ENCODE measurements around the gene DUSP9. TPM values are rescaled to one million over a fixed set of nuclear protein-coding genes. Genes with fewer than 3 reads are reported as not detected.

The DUSP9 gene
- total RNA-seq, 6 experiments from 2014 or later, result 0.33 to 3.9 (median 0.69) TPM

DNA sequence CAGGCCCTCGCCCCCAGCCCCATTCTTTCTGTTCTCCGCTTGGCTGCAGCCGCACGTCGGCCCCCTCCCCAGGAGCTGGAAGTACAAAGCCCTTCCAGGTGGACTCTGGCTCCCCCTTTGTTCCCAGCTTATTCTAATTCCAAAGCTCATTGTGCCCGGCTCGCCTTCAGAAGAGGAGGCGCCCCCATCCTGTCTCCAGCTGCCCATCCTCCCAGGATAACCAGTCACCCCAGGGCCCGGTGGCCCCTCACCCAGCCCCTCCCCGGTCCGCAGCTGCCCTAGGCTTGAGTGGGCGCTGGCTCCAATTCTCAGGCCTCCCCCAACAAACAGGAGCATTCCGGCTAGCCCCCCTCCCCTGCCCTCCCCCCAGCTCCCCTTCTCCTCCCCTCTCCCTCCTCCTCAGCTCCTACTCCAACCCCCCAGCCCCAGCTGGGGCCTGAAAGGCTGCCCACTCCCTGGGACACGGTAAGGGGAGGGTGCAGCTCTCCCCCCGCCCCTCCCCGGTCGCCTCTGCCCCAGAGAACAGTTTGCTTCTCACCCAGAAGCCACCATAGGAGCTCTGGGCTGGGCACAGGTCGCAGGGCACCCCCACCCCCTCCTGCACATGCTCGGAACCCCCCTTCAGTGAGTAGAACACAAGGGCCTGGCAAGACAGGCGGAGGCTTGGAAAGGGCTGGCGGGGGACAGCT lies 37.6 kb downstream of the DUSP9 start:
- intact Hi-C loops (cut with DNase I), result no loop called here
- TF ChIP-seq POLR2A (IDR thresholded peaks at IDR 0.05), result no peak
- TF ChIP-seq, protein P1, sequence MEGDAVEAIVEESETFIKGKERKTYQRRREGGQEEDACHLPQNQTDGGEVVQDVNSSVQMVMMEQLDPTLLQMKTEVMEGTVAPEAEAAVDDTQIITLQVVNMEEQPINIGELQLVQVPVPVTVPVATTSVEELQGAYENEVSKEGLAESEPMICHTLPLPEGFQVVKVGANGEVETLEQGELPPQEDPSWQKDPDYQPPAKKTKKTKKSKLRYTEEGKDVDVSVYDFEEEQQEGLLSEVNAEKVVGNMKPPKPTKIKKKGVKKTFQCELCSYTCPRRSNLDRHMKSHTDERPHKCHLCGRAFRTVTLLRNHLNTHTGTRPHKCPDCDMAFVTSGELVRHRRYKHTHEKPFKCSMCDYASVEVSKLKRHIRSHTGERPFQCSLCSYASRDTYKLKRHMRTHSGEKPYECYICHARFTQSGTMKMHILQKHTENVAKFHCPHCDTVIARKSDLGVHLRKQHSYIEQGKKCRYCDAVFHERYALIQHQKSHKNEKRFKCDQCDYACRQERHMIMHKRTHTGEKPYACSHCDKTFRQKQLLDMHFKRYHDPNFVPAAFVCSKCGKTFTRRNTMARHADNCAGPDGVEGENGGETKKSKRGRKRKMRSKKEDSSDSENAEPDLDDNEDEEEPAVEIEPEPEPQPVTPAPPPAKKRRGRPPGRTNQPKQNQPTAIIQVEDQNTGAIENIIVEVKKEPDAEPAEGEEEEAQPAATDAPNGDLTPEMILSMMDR (IDR thresholded peaks at IDR 0.05), result no peak
- peak in 1 of 3 donors; percentile 43 for DNase-seq

DNA sequence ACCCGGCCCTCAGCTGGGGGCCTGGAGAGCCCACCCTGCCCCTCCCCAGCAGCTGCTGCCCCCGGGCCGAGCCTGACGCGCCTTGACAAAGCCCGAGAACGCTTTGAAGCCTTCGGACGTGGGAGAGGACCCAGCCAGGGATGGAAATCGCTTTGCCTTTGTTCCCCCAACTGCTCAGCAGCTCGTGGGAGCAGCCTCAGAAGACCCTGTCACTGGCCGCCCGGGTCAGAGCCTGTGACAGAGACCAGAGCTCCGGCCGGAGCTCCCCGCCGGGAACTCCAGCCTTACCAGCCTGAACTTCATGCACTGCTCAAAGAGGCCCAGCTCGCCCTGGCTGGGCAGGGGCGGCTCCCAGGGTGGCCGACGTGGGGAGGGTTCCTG lies 38.1 kb downstream of the DUSP9 start:
- no peaks in the 10 kb centered on the region for H3K27me3 ChIP-seq
- intact Hi-C loops (cut with DNase I), result no loop called here

More for the DNA sequence above, 37.6 kb downstream of the DUSP9 start:
- Histone ChIP-seq H3K27ac (no peak overlapping the region), H3K27me3 (no peaks in the 10 kb centered on the region), H3K4me3 (no peak overlapping the region), H3K36me3 (no peaks in the 10 kb centered on the region), H3K4me1 (no peaks in the 10 kb centered on the region), H3K9me3 (no peaks in the 10 kb centered on the region)
- WGBS (ENCODE audit: insufficient coverage, low coverage, low lambda C conversion rate, missing lambda C conversion rate), result 39% methylated on average over 14 of the region's 21 CpGs
- no peak for ATAC-seq

DNA sequence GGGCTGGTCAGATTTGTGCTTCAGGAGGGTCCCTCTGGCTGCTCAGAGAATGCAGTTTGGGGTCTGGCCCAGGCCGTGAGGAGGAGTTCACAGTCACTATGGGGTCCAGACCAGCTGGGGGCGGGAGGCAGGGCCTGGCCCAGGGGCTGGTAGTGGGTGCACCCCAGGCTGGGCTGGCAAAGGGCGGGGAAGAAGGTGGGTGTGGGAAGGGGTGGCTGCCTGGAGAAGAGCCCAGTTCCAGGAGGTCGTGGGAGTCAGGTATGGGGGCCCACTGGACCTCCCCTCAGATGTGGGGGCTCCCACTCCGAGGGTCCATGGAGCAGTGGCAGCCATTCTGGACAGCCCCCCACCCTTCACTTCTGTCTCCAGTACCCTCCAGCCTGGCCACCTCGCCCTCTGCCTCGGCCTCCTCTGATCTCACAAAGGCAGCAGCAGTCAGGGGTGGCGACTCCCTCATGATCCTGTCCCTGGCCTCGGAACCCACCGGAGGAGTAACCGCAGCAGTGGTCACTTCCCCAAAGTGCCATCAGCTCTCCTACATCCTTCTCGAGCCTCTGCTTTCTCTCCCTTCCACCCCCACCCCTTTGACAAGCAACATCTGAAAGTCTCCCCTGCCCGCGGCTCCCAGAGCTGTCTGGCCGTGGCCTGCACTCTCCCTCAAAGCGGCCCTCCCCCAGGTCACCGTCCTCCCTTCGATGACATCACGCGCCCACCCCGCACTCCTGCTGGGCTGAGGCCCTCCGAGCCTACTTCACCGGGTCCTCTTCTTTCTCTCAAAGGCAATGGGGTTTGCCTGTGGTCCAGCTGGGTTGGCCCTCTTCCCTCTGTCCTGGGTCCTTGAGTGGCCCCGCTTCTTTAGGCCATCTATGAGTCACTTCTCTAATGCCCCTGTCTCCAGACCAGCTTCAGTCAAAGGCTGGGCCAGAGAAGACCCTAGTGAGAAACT lies 39.0 kb downstream of the DUSP9 start:
- Histone ChIP-seq H3K9me3 (no peaks in the 10 kb centered on the region), H3K36me3 (no peaks in the 10 kb centered on the region), H3K4me3 (no peak overlapping the region), H3K4me1 (no peaks in the 10 kb centered on the region), H3K27ac (no peak overlapping the region), H3K27me3 (no peaks in the 10 kb centered on the region)
- TF ChIP-seq, protein P1 (IDR thresholded peaks at IDR 0.05), result no peak
- no peak for TF ChIP-seq POLR2A (IDR thresholded peaks at IDR 0.05)
- WGBS (ENCODE audit: insufficient coverage, low coverage, low lambda C conversion rate, missing lambda C conversion rate), result 62% methylated on average over 13 of the region's 24 CpGs
- intact Hi-C loops (cut with DNase I), result no loop called here
- DNase-seq (peak in 2 of 3 donors; percentile 17 to 43), ATAC-seq (no peak)

More for the DNA sequence above, 38.1 kb downstream of the DUSP9 start:
- Histone ChIP-seq H3K4me1 (no peaks in the 10 kb centered on the region), H3K27ac (no peak overlapping the region), H3K36me3 (no peaks in the 10 kb centered on the region), H3K4me3 (no peak overlapping the region), H3K9me3 (no peaks in the 10 kb centered on the region)
- ATAC-seq (no peak), DNase-seq (peak in 1 of 3 donors; percentile 47)
- 26% methylated on average over 7 of the region's 21 CpGs for WGBS (ENCODE audit: insufficient coverage, low coverage, low lambda C conversion rate, missing lambda C conversion rate)
- no peak for TF ChIP-seq POLR2A (IDR thresholded peaks at IDR 0.05)
- TF ChIP-seq, protein P1 (IDR thresholded peaks at IDR 0.05), result no peak

GRCh38 chrX:153686711-153687110 lies 39.7 kb downstream of the DUSP9 start:
- H3K4me3 ChIP-seq, result no peak overlapping the region
- no peaks in the 10 kb centered on the region for H3K27me3 ChIP-seq
- TF ChIP-seq POLR2A (IDR thresholded peaks at IDR 0.05), result no peak
- TF ChIP-seq, protein P1 (IDR thresholded peaks at IDR 0.05), result no peak
- ATAC-seq, result no peak
- peak in 2 of 3 donors; percentile 18 to 41 for DNase-seq
- no peak overlapping the region for H3K27ac ChIP-seq
- no peaks in the 10 kb centered on the region for H3K9me3 ChIP-seq
- no peaks in the 10 kb centered on the region for H3K36me3 ChIP-seq
- WGBS (ENCODE audit: insufficient coverage, low coverage, low lambda C conversion rate, missing lambda C conversion rate), result 20% methylated on average over 1 of the region's 9 CpGs
- intact Hi-C loops (cut with DNase I), result no loop called here
- H3K4me1 ChIP-seq, result no peaks in the 10 kb centered on the region

Data from right lobe of liver (tissue), 6 donors.